Measurements from ENCODE around the gene MSI2. TPM values are rescaled to one million over a fixed set of nuclear protein-coding genes. Genes with fewer than 3 reads are reported as not detected.

The MSI2 gene
- total and polyA plus RNA-seq, 2 experiments from 2014 or later, result 4.3 to 17.9 TPM

DNA sequence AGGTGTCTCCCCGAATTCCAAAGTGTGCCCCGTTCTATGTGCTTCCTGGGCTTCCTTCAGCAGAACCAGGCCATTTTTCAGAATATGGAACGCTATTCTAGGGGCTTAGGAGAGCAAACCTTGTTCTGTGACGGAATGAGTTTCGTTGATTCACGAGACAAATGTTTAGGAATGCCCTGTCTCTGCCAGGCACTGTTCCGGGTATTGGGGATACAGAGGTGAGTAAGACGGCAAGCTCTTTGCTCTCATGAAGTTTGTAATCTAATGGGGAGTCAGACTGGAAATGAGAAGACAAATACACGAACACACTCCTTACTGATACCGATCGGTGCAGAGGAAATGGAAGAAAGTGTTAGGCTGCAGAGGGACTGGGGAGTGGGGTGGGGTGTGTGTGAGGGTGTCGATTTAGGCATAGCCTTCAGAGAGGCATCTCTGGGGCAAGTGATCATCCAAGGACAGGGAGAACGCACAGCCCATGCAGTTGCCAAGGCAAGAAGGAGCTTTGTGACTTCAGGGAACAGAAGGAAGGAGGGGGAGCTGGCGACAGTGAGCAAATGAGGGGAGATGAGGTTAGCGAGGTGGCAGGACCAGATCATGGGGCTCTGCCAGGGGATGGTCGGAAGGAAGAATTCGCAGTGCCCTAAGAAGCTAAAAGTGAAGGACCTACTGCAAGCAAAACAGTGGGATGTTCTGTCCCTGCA lies 189.6 kb downstream of the MSI2 start:
- no peak for DNase-seq
- no peaks in the 10 kb centered on the region for H3K36me3 ChIP-seq (ENCODE audit: low read depth)
- no peak overlapping the region for H3K4me2 ChIP-seq (ENCODE audit: unreplicated experiment)
- in situ Hi-C loops (cut with MboI), result no loop called here
- H3K27me3 ChIP-seq (replicated peaks; ENCODE audit: insufficient read depth), result no peaks in the 10 kb centered on the region
- H3K4me3 ChIP-seq, result no peak overlapping the region
- no peaks in the 10 kb centered on the region for H3K9me2 ChIP-seq (ENCODE audit: insufficient read depth)
- 94 to 97% methylated on average over 17 of the region's 17 CpGs for WGBS, 2 experiments (ENCODE audit: low coverage in 1 of 2, low lambda C conversion rate in 2 of 2, missing lambda C conversion rate in 2 of 2)
- no peaks in the 10 kb centered on the region for H4K20me1 ChIP-seq (ENCODE audit: insufficient read depth)
- H3K4me1 ChIP-seq (ENCODE audit: insufficient read depth), result peaks cover 5% of the 10 kb centered on the region
- H3K9ac ChIP-seq, result no peak overlapping the region
- no peak overlapping the region for H3K27ac ChIP-seq
- H3F3A ChIP-seq (ENCODE audit: insufficient read depth), result peaks cover 6% of the 10 kb centered on the region; the same call in 1 of the 2 replicates
- no peaks in the 10 kb centered on the region for H3K9me3 ChIP-seq (ENCODE audit: low read depth)
- H3K79me2 ChIP-seq (ENCODE audit: insufficient read depth), result no peaks in the 10 kb centered on the region
- no peak overlapping the region for H2AFZ ChIP-seq
- no peak for TF ChIP-seq EZH2phosphoT487 (IDR thresholded peaks at IDR 0.05; ENCODE audit: insufficient read depth, low read depth)
- no peak for TF ChIP-seq EZH2 (IDR thresholded peaks at IDR 0.05; ENCODE audit: insufficient read depth, poor library complexity, severe bottlenecking)

DNA sequence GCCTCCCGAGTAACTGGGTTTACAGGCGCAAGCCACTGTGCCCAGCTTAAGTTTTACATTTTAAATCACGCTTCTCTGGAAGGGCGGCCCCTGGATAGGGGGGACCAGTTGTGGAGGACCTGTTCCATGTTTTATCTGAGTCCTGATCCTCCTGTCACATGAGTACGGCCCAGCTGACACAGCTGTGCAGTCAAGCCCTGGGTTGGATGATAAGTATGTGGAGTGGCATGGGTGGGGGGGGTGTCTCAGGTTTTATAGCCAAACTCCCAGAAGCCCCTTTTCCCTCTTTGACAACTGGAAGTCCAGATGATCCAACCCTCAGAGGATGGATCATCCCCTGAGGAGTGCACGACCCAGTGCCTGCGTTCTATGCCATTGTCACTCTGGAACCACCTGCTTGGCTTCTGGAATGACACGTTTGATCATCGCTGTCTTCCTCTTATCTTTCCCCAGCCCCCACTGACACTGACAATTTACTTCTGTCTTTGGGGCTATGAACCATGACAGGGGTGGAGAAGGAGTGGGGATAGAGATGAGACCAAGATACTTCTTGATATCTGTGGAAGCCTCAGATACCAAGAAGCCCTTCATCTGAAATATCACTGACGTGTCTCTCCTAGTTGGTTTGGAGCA lies 191.2 kb downstream of the MSI2 start:
- Histone ChIP-seq H3K9me3 (ENCODE audit: low read depth) (no peaks in the 10 kb centered on the region), H3K4me2 (ENCODE audit: unreplicated experiment) (no peak overlapping the region), H3K4me1 (ENCODE audit: insufficient read depth) (no peaks in the 10 kb centered on the region; the same call in 1 of the 2 replicates), H3K9ac (no peak overlapping the region), H3K27ac (no peak overlapping the region), H3F3A (ENCODE audit: insufficient read depth) (no peaks in the 10 kb centered on the region), H3K9me2 (ENCODE audit: insufficient read depth) (no peaks in the 10 kb centered on the region), H3K27me3 (replicated peaks; ENCODE audit: insufficient read depth) (no peaks in the 10 kb centered on the region), H3K79me2 (ENCODE audit: insufficient read depth) (no peaks in the 10 kb centered on the region), H3K36me3 (ENCODE audit: low read depth) (no peaks in the 10 kb centered on the region), H2AFZ (no peak overlapping the region), H3K4me3 (no peak overlapping the region), H4K20me1 (ENCODE audit: insufficient read depth) (no peaks in the 10 kb centered on the region)
- WGBS, 2 experiments (ENCODE audit: low coverage in 1 of 2, low lambda C conversion rate in 2 of 2, missing lambda C conversion rate in 2 of 2), result 96 to 97% methylated on average over 10 of the region's 10 CpGs
- in situ Hi-C loops (cut with MboI), result no loop called here
- no peak for TF ChIP-seq EZH2phosphoT487 (IDR thresholded peaks at IDR 0.05; ENCODE audit: insufficient read depth, low read depth)
- no peak for TF ChIP-seq EZH2 (IDR thresholded peaks at IDR 0.05; ENCODE audit: insufficient read depth, poor library complexity, severe bottlenecking)
- DNase-seq, result no peak

DNA sequence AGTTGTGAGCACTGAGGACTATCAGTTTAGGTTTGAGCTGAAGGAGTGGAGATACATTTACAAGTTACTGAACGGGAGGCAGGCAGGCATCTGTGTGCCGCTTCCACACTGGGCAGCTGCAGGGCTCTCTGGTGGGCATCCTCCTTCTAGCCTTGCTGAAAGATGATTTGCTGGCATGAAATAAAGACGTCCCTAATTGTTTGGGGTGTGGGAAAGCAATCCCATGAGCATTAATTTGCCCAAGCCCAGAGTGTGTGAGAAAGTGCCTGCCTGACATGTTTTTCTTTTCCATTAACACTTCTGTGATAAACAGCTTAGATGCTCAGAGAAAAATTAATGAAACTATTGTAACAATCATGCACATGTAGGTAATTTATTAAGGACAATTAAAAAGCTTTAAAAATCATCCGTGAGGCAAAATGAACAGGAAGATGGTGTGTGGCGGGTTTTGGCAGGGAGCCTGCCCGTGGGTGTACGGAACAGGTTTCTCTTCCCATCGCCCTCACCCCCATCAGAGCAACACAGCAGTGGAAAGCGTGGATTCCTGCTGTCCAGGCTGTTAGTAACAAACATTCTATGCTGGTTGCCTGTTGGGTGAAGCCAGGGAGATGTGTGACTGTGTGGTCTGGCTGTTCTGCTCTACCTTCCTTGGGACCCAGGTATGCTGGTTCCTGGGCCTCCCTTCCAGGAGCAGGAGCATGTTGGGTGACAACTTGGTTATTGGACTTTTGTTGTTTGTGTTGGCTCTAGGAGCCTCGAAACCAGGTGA lies 191.9 kb downstream of the MSI2 start:
- H3K4me3 ChIP-seq, result no peak overlapping the region
- H3F3A ChIP-seq (ENCODE audit: insufficient read depth), result no peaks in the 10 kb centered on the region
- H3K9me2 ChIP-seq (ENCODE audit: insufficient read depth), result no peaks in the 10 kb centered on the region
- no peaks in the 10 kb centered on the region for H3K79me2 ChIP-seq (ENCODE audit: insufficient read depth)
- H3K36me3 ChIP-seq (ENCODE audit: low read depth), result no peaks in the 10 kb centered on the region
- in situ Hi-C loops (cut with MboI), result no loop called here
- no peaks in the 10 kb centered on the region for H3K27me3 ChIP-seq (replicated peaks; ENCODE audit: insufficient read depth)
- no peaks in the 10 kb centered on the region for H3K4me1 ChIP-seq (ENCODE audit: insufficient read depth)
- no peak overlapping the region for H3K9ac ChIP-seq
- H4K20me1 ChIP-seq (ENCODE audit: insufficient read depth), result no peaks in the 10 kb centered on the region
- no peak for DNase-seq
- TF ChIP-seq EZH2phosphoT487 (IDR thresholded peaks at IDR 0.05; ENCODE audit: insufficient read depth, low read depth), result no peak
- no peak for TF ChIP-seq EZH2 (IDR thresholded peaks at IDR 0.05; ENCODE audit: insufficient read depth, poor library complexity, severe bottlenecking)
- H3K27ac ChIP-seq, result no peak overlapping the region
- H2AFZ ChIP-seq, result no peak overlapping the region
- H3K4me2 ChIP-seq (ENCODE audit: unreplicated experiment), result no peak overlapping the region
- WGBS, 2 experiments (ENCODE audit: low coverage in 1 of 2, low lambda C conversion rate in 2 of 2, missing lambda C conversion rate in 2 of 2), result 85 to 86% methylated on average over 10 of the region's 10 CpGs
- H3K9me3 ChIP-seq (ENCODE audit: low read depth), result no peaks in the 10 kb centered on the region

DNA sequence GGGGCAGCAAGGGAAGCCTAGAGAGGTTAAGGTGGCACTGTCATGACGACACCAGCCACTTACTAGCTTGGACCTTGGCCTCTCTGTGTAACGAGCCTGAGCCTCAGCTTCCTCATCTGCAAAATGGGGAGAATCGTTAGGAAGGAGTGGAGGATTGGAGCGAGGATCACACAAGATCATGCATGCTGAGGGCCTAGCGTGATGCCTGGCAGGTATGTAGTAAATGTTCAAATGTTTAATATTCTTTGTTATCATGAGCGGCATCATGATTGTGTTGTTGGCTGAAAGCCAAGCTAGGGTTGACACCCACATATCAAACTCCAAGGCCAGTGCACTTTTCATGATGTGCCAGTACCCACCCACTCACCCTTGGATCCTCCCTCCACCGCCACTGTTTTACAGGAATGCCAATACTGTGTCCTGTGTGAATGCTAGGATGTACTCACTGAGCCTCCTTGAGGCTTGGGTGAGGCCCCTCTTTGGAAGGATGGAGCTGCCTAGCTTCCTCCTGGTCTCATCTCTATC lies 192.5 kb downstream of the MSI2 start:
- in situ Hi-C loops (cut with MboI), result no loop called here
- Histone ChIP-seq H3K79me2 (ENCODE audit: insufficient read depth) (no peaks in the 10 kb centered on the region), H3K9me2 (ENCODE audit: insufficient read depth) (no peaks in the 10 kb centered on the region), H3K4me2 (ENCODE audit: unreplicated experiment) (no peak overlapping the region), H3F3A (ENCODE audit: insufficient read depth) (no peaks in the 10 kb centered on the region), H3K4me3 (no peak overlapping the region), H3K9ac (no peak overlapping the region), H2AFZ (no peak overlapping the region), H3K27me3 (replicated peaks; ENCODE audit: insufficient read depth) (no peaks in the 10 kb centered on the region), H4K20me1 (ENCODE audit: insufficient read depth) (no peaks in the 10 kb centered on the region), H3K9me3 (ENCODE audit: low read depth) (no peaks in the 10 kb centered on the region), H3K27ac (no peak overlapping the region), H3K36me3 (ENCODE audit: low read depth) (no peaks in the 10 kb centered on the region), H3K4me1 (ENCODE audit: insufficient read depth) (no peaks in the 10 kb centered on the region)
- TF ChIP-seq EZH2 (IDR thresholded peaks at IDR 0.05; ENCODE audit: insufficient read depth, poor library complexity, severe bottlenecking) (no peak), EZH2phosphoT487 (IDR thresholded peaks at IDR 0.05; ENCODE audit: insufficient read depth, low read depth) (no peak)
- whole genome bisulfite sequencing, 2 experiments (ENCODE audit: low coverage in 1 of 2, low lambda C conversion rate in 2 of 2, missing lambda C conversion rate in 2 of 2), result 92 to 95% methylated on average over 7 of the region's 7 CpGs
- DNase-seq, result no peak

Data from GM23248 (cell line).